ENCODE results near the gene DCC. TPM values are rescaled to one million over a fixed set of nuclear protein-coding genes. Genes with fewer than 3 reads are reported as not detected.

Gene DCC
- total and polyA plus RNA-seq, 9 donors: under 0.01 to 0.77 (median 0.30) TPM; not detected in 3

DNA sequence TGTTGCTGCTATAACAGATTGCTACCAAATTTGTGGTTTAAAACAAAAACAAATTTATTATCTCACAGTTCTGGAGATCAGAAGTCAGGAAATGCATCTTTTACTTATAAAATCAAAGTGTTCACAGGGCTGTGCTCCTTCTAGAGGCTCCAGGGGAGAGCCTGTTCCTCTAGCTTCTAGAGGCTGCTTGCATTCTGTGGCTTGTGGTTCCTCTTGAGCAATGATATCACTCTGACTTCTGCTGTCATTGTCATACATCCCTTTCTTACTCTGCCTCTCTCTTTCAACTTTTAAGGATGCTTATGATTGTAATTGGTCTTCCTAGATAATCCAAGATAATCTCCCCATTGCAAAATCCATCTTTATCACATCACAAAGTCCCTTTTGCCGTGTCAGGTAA, 6.1 kb upstream of the DCC start:
- TF ChIP-seq POLR2A (IDR thresholded peaks at IDR 0.05) (no peak), EP300 (IDR thresholded peaks at IDR 0.05) (no peak)
- TF ChIP-seq, protein P1, sequence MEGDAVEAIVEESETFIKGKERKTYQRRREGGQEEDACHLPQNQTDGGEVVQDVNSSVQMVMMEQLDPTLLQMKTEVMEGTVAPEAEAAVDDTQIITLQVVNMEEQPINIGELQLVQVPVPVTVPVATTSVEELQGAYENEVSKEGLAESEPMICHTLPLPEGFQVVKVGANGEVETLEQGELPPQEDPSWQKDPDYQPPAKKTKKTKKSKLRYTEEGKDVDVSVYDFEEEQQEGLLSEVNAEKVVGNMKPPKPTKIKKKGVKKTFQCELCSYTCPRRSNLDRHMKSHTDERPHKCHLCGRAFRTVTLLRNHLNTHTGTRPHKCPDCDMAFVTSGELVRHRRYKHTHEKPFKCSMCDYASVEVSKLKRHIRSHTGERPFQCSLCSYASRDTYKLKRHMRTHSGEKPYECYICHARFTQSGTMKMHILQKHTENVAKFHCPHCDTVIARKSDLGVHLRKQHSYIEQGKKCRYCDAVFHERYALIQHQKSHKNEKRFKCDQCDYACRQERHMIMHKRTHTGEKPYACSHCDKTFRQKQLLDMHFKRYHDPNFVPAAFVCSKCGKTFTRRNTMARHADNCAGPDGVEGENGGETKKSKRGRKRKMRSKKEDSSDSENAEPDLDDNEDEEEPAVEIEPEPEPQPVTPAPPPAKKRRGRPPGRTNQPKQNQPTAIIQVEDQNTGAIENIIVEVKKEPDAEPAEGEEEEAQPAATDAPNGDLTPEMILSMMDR (IDR thresholded peaks at IDR 0.05): no peak
- no peaks in the 10 kb centered on the region for H3K4me1 ChIP-seq (ENCODE audit: insufficient read depth)
- H3K27me3 ChIP-seq: no peaks in the 10 kb centered on the region
- WGBS, 3 donors: 56 to 76% (median 73%) methylated on average over 1 of the region's 1 CpG
- DNase-seq: no peak
- H3K27ac ChIP-seq: no peak overlapping the region
- intact Hi-C loops (cut with DNase I): no loop called here
- H3K9me3 ChIP-seq: no peaks in the 10 kb centered on the region
- H3K4me3 ChIP-seq: no peak overlapping the region
- H3K36me3 ChIP-seq: no peaks in the 10 kb centered on the region

DNA sequence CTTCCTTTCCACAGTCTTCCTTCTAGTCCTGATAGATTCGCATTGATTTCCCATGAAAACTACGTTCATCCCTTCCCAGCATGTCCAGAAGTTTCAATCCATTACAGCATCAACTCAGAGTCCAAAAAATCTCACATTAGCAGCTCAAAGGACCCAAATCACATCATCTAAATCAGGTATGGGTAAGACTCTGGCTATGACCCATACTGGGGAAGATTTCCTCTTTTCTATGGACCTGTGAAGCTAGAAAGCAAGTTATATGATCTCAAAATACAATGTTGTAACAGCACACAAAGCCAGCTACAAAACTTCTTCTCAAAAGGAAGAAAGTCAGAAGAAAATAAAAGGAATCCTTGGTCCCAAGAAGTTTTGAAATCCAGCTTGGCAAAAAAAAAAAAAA, 5.7 kb upstream of the DCC start:
- H3K4me1 ChIP-seq (ENCODE audit: insufficient read depth): no peaks in the 10 kb centered on the region
- intact Hi-C loops (cut with DNase I): no loop called here
- no peak overlapping the region for H3K27ac ChIP-seq
- no peak overlapping the region for H3K4me3 ChIP-seq
- WGBS, 3 donors: 80 to 91% (median 85%) methylated on average over 2 of the region's 2 CpGs
- H3K36me3 ChIP-seq: no peaks in the 10 kb centered on the region
- H3K27me3 ChIP-seq: no peaks in the 10 kb centered on the region
- no peaks in the 10 kb centered on the region for H3K9me3 ChIP-seq
- TF ChIP-seq EP300 (IDR thresholded peaks at IDR 0.05) (no peak), POLR2A (IDR thresholded peaks at IDR 0.05) (no peak)
- TF ChIP-seq, protein P1 (IDR thresholded peaks at IDR 0.05): no peak
- no peak for DNase-seq

DNA sequence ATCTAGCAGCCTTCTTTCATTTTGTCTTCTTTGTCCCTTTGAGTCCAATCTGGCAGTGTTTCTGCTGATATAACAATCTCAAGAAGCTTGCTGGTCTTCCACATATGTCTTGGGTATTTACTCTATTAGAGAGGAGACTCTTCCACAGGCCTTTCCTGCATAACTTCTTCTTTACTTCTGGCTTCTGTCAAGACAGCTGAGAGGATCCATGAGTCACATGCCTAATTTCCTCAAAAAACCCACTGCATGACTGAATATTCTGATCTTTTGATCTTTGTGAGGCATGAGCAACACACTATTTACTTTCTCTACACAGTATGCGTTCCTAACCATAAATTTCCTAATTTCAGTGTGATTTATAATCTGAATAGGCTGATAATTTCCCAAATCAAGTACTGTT, 5.1 kb upstream of the DCC start:
- H3K4me3 ChIP-seq: no peak overlapping the region
- no peaks in the 10 kb centered on the region for H3K27me3 ChIP-seq
- intact Hi-C loops (cut with DNase I): no loop called here
- no peaks in the 10 kb centered on the region for H3K4me1 ChIP-seq (ENCODE audit: insufficient read depth)
- H3K9me3 ChIP-seq: no peaks in the 10 kb centered on the region
- WGBS, 3 donors: 45 to 71% (median 60%) methylated on average over 1 of the region's 1 CpG
- no peaks in the 10 kb centered on the region for H3K36me3 ChIP-seq
- DNase-seq: no peak
- TF ChIP-seq, protein P1 (IDR thresholded peaks at IDR 0.05): no peak
- TF ChIP-seq POLR2A (IDR thresholded peaks at IDR 0.05): no peak
- TF ChIP-seq EP300 (IDR thresholded peaks at IDR 0.05): no peak
- no peak overlapping the region for H3K27ac ChIP-seq

DNA sequence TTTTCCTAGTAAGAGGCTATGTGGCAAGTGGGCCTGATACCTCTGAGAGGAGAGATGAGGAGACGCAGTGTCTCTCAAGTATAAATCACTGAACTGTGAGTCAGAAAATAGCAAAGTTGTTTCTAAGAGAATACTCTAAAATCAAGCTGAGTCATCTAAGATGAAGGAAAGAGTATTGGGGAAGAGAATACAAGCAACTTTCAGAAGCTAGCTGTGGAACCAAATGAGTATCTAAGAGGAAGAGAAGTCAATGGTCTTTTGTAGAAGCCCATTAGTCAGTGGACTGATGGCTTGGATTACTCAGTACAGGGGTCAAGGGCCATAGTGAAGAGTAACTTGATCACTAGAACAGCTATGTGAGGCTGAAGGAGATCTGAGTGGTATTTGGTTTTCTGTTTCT, 2.7 kb upstream of the DCC start:
- no peaks in the 10 kb centered on the region for H3K27me3 ChIP-seq
- H3K36me3 ChIP-seq: no peaks in the 10 kb centered on the region
- H3K4me3 ChIP-seq: no peak overlapping the region
- no peak overlapping the region for H3K27ac ChIP-seq
- no peak for DNase-seq
- no peaks in the 10 kb centered on the region for H3K9me3 ChIP-seq
- H3K4me1 ChIP-seq (ENCODE audit: insufficient read depth): peaks cover 2% of the 10 kb centered on the region
- TF ChIP-seq POLR2A (IDR thresholded peaks at IDR 0.05) (no peak), EP300 (IDR thresholded peaks at IDR 0.05) (no peak)
- TF ChIP-seq, protein P1 (IDR thresholded peaks at IDR 0.05): no peak
- intact Hi-C loops (cut with DNase I): no loop called here
- WGBS, 3 donors: 84 to 93% (median 91%) methylated on average over 1 of the region's 1 CpG
